ENCODE results near the gene LRRC56.
A peak's percentile ranks its signal among the peaks of the same experiment; 100 is the strongest.

GRCh38 chr11:576811-577610 lies 39.7 kb downstream of the LRRC56 start:
- no peak for TF ChIP-seq TBP (optimal IDR thresholded peaks at IDR 0.05; ENCODE audit: low read depth, low read length)
- TF ChIP-seq, protein P1, sequence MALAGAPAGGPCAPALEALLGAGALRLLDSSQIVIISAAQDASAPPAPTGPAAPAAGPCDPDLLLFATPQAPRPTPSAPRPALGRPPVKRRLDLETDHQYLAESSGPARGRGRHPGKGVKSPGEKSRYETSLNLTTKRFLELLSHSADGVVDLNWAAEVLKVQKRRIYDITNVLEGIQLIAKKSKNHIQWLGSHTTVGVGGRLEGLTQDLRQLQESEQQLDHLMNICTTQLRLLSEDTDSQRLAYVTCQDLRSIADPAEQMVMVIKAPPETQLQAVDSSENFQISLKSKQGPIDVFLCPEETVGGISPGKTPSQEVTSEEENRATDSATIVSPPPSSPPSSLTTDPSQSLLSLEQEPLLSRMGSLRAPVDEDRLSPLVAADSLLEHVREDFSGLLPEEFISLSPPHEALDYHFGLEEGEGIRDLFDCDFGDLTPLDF (CRISPR knock-in tag; IDR thresholded peaks at IDR 0.05): no peak
- no peak for TF ChIP-seq CHD4 (IDR thresholded peaks at IDR 0.05; ENCODE audit: insufficient read depth, insufficient replicate concordance, low read depth, low read length, poor library complexity, severe bottlenecking)
- no peak for TF ChIP-seq GATAD2A (IDR thresholded peaks at IDR 0.05)
- no peak for TF ChIP-seq ZFP36 (IDR thresholded peaks at IDR 0.05; ENCODE audit: low read depth, low read length, partially characterized antibody)
- no peak for TF ChIP-seq HMG20B (CRISPR knock-in tag; IDR thresholded peaks at IDR 0.05)
- no peak for TF ChIP-seq BCOR (IDR thresholded peaks at IDR 0.05)
- no peak for TF ChIP-seq CHD2 (IDR thresholded peaks at IDR 0.05; ENCODE audit: low read depth, low read length)
- no peak for TF ChIP-seq SP2 (IDR thresholded peaks at IDR 0.05; ENCODE audit: extremely low read depth, low read depth, low read length, poor library complexity, severe bottlenecking)
- no peak for TF ChIP-seq CTCF (IDR thresholded peaks at IDR 0.05 in 2 of 3, conservative IDR thresholded peaks at IDR 0.05 in 1 of 3; ENCODE audit: insufficient read depth in 2 of 3, low read depth in 1 of 3, low read length in 3 of 3)
- TF ChIP-seq, protein P2, sequence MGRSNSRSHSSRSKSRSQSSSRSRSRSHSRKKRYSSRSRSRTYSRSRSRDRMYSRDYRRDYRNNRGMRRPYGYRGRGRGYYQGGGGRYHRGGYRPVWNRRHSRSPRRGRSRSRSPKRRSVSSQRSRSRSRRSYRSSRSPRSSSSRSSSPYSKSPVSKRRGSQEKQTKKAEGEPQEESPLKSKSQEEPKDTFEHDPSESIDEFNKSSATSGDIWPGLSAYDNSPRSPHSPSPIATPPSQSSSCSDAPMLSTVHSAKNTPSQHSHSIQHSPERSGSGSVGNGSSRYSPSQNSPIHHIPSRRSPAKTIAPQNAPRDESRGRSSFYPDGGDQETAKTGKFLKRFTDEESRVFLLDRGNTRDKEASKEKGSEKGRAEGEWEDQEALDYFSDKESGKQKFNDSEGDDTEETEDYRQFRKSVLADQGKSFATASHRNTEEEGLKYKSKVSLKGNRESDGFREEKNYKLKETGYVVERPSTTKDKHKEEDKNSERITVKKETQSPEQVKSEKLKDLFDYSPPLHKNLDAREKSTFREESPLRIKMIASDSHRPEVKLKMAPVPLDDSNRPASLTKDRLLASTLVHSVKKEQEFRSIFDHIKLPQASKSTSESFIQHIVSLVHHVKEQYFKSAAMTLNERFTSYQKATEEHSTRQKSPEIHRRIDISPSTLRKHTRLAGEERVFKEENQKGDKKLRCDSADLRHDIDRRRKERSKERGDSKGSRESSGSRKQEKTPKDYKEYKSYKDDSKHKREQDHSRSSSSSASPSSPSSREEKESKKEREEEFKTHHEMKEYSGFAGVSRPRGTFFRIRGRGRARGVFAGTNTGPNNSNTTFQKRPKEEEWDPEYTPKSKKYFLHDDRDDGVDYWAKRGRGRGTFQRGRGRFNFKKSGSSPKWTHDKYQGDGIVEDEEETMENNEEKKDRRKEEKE (IDR thresholded peaks at IDR 0.05; ENCODE audit: borderline replicate concordance in 1 of 2, control insufficient read depth in 1 of 2, low read depth in 2 of 2, low read length in 1 of 2): no peak
- 0 out of 4 replicates have a peak, but pooled peaks of 1 of the 2 experiments have one; percentile 5 for TF ChIP-seq TEAD1 (CRISPR knock-in tag; IDR thresholded peaks at IDR 0.05)
